OCI-LY1 (cell line): ENCODE results near the gene UGCG.

ENCODE experiments used
- H2AFZ ChIP-seq: fragments of 200-600 bp; sonication (generic), shearing (Covaris generic); 2 replicates; pipeline ENCODE4 v1.6.0; 2014; ENCODE audit warnings: antibody characterized with exemption, mild to moderate bottlenecking, low read length
- H3F3A ChIP-seq: fragments of 200-600 bp; sonication (generic), shearing (Covaris generic); 2 replicates; pipeline ENCODE4 v1.6.0; 2014; ENCODE audit warnings: mild to moderate bottlenecking, antibody characterized with exemption, low read length, moderate library complexity; ENCODE audit not compliant: insufficient read depth
- H3K27ac ChIP-seq: fragments of 200-600 bp; sonication (generic); 2 replicates; pipeline ENCODE4 v1.5.1; 2014; ENCODE audit warnings: low read length, mixed run types, mild to moderate bottlenecking, low read depth; ENCODE audit not compliant: poor library complexity, severe bottlenecking
- H3K27me3 ChIP-seq: fragments of 200-600 bp; sonication (generic); 2 replicates; pipeline ENCODE4 v1.6.0; 2014; ENCODE audit warnings: antibody characterized with exemption, mild to moderate bottlenecking, low read length, moderate library complexity; ENCODE audit not compliant: insufficient read depth
- H3K36me3 ChIP-seq: fragments of 200-600 bp; sonication (generic); 2 replicates; pipeline ENCODE4 v1.6.1; 2014; ENCODE audit warnings: mild to moderate bottlenecking, antibody characterized with exemption, low read length, moderate library complexity, mixed read lengths; ENCODE audit not compliant: insufficient read depth
- H3K4me1 ChIP-seq: fragments of 200-600 bp; sonication (generic); 2 replicates; pipeline ENCODE4 v1.5.1; 2014; ENCODE audit warnings: mild to moderate bottlenecking, low read length, moderate library complexity; ENCODE audit not compliant: insufficient read depth, severe bottlenecking
- H3K4me2 ChIP-seq: fragments of 200-600 bp; sonication (generic), shearing (Covaris generic); 2 replicates; pipeline ENCODE4 v1.6.1; 2014; ENCODE audit warnings: low read length
- H3K4me3 ChIP-seq: fragments of 200-600 bp; sonication (generic); 2 replicates; pipeline ENCODE4 v1.5.1; 2014; ENCODE audit warnings: low read length, low read depth, mild to moderate bottlenecking, mixed read lengths; ENCODE audit not compliant: poor library complexity, severe bottlenecking
- H3K79me2 ChIP-seq: fragments of 200-600 bp; shearing (Covaris generic); 2 replicates; pipeline ENCODE4 v1.6.1; 2016; ENCODE audit warnings: mixed run types, low read length, mixed read lengths; ENCODE audit not compliant: insufficient read depth
- H3K9ac ChIP-seq: fragments of 200-600 bp; sonication (generic), shearing (Covaris generic); 2 replicates; pipeline ENCODE4 v1.6.1; 2014; ENCODE audit warnings: mild to moderate bottlenecking, low read length, mixed read lengths
- H3K9me2 ChIP-seq: fragments of 200-600 bp; sonication (generic), shearing (Covaris generic); 2 replicates; pipeline ENCODE4 v1.6.1; 2014; ENCODE audit warnings: low read depth, mild to moderate bottlenecking, low read length, mixed read lengths
- H3K9me3 ChIP-seq: fragments of 200-600 bp; shearing (Covaris generic); 2 replicates; pipeline ENCODE4 v1.6.1; 2014; ENCODE audit warnings: low read length, mixed read lengths
- H4K20me1 ChIP-seq: fragments of 200-600 bp; sonication (generic), shearing (Covaris generic); 2 replicates; pipeline ENCODE4 v1.6.0; 2016; ENCODE audit warnings: mild to moderate bottlenecking, low read length; ENCODE audit not compliant: insufficient read depth
- EZH2 ChIP-seq: fragments of 200-600 bp; sonication (generic), shearing (Covaris generic); IDR thresholded peaks from 2 replicates; pipeline ENCODE4 v1.8.0; 2017; ENCODE audit warnings: borderline replicate concordance, mixed run types, mild to moderate bottlenecking, antibody characterized with exemption, low read length, moderate library complexity, mixed read lengths
- TF ChIP-seq, protein P1 (sequence below): fragments of 200-600 bp; sonication (generic), shearing (Covaris generic); IDR thresholded peaks from 2 replicates; pipeline ENCODE4 v1.5.1; 2017; ENCODE audit warnings: mild to moderate bottlenecking, antibody characterized with exemption, low read length, moderate library complexity, mixed read lengths

The UGCG gene

DNA sequence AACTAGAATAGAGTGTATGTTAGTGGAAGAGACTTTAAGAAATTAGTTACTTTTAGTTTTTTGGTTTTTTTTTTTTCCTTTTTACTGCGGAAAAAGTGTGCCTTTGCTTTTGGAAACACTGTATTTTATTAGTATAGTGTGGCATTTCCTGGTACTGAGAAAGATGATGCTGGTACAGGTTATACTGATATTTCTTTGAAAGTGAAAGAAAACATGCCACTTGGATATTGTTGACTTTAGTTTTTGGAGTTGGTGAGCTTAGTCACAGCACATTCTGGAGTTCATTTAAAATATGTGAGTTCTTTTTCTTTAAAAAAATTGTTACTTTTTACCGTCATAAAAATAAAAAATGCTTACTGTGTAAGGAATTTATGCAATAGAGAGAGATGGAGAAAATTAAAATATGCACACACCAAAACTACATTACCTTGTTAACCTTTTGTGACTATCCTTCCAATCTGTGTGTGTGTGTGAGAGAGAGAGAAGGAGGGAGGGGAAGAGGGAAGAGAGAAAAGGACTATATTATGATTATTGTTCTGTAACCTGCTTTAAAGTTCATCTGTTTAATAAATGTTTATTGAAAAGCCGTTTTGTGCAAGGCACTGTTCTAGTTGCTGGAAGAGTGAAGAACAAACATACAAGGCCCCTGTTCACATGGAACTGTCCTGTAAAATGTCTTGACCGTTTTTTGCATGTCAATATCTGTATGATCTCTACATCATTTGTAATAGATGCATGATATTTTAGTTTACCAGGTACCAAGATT is 1.9 kb downstream of the UGCG start:
- Histone ChIP-seq H3K79me2 (peaks cover 59% of the 10 kb centered on the region), H3K4me3 (peak overlapping the region; percentile 92), H2AFZ (no peak overlapping the region), H4K20me1 (no peaks in the 10 kb centered on the region), H3F3A (peaks cover 4% of the 10 kb centered on the region; the same call in 1 of the 2 replicates), H3K9me2 (no peaks in the 10 kb centered on the region), H3K9me3 (no peaks in the 10 kb centered on the region), H3K4me2 (peak overlapping the region; percentile 80), H3K4me1 (peaks cover 54% of the 10 kb centered on the region), H3K9ac (peak overlapping the region; percentile 70), H3K27ac (peak overlapping the region; percentile 77), H3K27me3 (no peaks in the 10 kb centered on the region), H3K36me3 (peaks cover 15% of the 10 kb centered on the region)
- TF ChIP-seq EZH2, result no peak
- TF ChIP-seq, protein P1, sequence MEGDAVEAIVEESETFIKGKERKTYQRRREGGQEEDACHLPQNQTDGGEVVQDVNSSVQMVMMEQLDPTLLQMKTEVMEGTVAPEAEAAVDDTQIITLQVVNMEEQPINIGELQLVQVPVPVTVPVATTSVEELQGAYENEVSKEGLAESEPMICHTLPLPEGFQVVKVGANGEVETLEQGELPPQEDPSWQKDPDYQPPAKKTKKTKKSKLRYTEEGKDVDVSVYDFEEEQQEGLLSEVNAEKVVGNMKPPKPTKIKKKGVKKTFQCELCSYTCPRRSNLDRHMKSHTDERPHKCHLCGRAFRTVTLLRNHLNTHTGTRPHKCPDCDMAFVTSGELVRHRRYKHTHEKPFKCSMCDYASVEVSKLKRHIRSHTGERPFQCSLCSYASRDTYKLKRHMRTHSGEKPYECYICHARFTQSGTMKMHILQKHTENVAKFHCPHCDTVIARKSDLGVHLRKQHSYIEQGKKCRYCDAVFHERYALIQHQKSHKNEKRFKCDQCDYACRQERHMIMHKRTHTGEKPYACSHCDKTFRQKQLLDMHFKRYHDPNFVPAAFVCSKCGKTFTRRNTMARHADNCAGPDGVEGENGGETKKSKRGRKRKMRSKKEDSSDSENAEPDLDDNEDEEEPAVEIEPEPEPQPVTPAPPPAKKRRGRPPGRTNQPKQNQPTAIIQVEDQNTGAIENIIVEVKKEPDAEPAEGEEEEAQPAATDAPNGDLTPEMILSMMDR, result no peak

DNA sequence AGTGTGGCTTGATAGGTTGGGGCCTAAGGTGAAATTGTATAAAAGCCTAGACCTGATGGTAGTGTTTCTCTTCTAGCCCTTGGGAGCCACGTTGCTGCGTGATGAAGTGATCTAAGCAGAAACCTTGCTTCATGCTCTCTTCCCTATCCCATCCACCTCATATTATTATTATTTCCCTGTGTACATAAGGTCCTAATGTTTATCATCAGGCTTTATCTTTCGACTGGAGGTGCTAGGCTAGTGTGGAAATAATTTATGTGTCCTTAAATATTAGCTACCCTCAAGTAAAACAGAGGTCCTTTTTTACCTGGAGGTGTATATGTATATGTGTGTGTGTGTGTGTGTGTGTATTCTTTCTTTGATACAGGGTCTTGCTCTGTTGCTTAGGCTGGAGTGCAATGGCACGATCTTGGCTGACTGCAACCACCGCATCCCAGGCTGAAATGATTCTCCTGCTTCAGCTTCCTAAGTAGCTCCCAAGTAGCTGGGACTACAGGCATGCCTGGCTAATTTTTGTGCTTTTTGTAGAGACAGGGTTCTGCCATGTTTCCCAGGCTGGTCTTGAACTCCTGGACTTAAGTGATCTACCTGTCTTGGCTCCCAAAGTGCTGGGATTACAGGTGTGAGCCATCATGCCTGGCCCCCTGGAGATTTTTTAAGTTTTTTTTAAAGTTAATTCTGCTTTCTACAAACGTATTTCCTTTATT is 3.7 kb downstream of the UGCG start:
- Histone ChIP-seq H3K9me2 (no peaks in the 10 kb centered on the region), H3K27ac (no peak overlapping the region), H3K4me2 (peak overlapping the region; percentile 80; the same call in 1 of the 2 replicates), H3K27me3 (no peaks in the 10 kb centered on the region), H3K9me3 (no peaks in the 10 kb centered on the region), H3K79me2 (peaks cover 76% of the 10 kb centered on the region), H3K4me3 (no peak overlapping the region), H4K20me1 (no peaks in the 10 kb centered on the region), H2AFZ (no peak overlapping the region), H3F3A (no peaks in the 10 kb centered on the region), H3K4me1 (peaks cover 66% of the 10 kb centered on the region), H3K36me3 (peaks cover 15% of the 10 kb centered on the region), H3K9ac (no peak overlapping the region)
- TF ChIP-seq, protein P1, result no peak
- no peak for TF ChIP-seq EZH2

DNA sequence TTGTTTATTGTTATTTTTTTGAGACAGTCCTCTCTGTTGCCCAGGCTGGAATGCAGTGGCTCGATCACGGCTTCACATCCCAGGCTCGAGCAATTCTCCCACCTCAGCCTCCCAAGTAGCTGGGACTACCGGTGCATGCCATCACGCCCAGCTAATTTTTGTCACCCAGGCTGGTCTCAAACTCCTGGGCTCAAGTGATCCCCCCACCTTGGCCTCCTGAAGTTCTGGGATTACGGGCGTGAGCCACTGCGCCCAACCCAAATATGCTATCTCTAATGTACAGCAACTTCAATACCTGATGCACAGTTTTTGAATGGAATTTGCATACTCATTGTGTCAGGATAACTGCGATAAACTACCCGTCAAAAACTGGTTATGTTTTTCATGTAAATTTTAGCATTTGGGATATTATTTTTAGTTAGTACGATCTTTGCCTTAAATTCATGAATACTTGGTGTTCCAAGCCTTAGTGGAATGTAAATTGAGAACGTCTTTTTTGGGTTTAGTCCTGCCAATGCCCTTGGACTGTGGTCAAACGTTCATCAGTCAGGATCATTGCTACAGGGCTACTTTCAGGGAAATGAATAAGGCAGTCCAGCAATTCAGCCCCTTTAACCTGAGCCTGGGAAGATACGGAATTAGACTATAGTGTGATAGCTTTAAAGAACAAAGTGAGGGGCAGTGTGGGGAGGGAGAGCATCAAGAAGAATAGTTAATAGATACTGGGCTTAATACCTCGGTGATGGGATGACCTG is 4.4 kb downstream of the UGCG start:
- Histone ChIP-seq H3K4me3 (no peak overlapping the region), H2AFZ (no peak overlapping the region), H3K79me2 (peaks cover 83% of the 10 kb centered on the region), H4K20me1 (no peaks in the 10 kb centered on the region), H3K4me1 (peaks cover 60% of the 10 kb centered on the region), H3K36me3 (peaks cover 16% of the 10 kb centered on the region), H3K27ac (no peak overlapping the region), H3K9me2 (no peaks in the 10 kb centered on the region), H3K9me3 (no peaks in the 10 kb centered on the region), H3K27me3 (no peaks in the 10 kb centered on the region), H3K9ac (no peak overlapping the region), H3K4me2 (no peak overlapping the region), H3F3A (no peaks in the 10 kb centered on the region)
- TF ChIP-seq, protein P1, result no peak
- no peak for TF ChIP-seq EZH2
